Prostate gland (tissue), 2 donors: ENCODE measurements around the gene TTC24.

ENCODE experiments used
- CTCF ChIP-seq, 4 experiments: fragments of 200-600 bp in 2 of 4; fragments of 450-650 bp in 2 of 4; sonication (generic) in 2 of 4; IDR thresholded peaks; 1 replicate in 3 of 4; 2 replicates in 1 of 4; pipeline ENCODE4 v1.5.1; 2016 to 2019; ENCODE audit warnings: antibody characterized with exemption in 4 of 4, mild to moderate bottlenecking in 2 of 4, moderate library complexity in 2 of 4
- POLR2A ChIP-seq: fragments of 450-650 bp; IDR thresholded peaks from one replicate; pipeline ENCODE4 v1.6.1; 2016; ENCODE audit warnings: antibody characterized with exemption, mild to moderate bottlenecking
- POLR2AphosphoS5 ChIP-seq: sonication (generic); formaldehyde crosslinking; IDR thresholded peaks from one replicate; pipeline ENCODE4 v1.6.1; 2017; ENCODE audit warnings: antibody characterized with exemption

GRCh38 chr1:156534424-156535060 is 45.0 kb upstream of the TTC24 start:
- TF ChIP-seq CTCF (IDR thresholded peaks at IDR 0.05) (no peak), POLR2A (no peak), POLR2AphosphoS5 (no peak)
